Activated CD8-positive, alpha-beta memory T cell treated with anti-CD3 and anti-CD28 coated beads, Interleukin-2, amount 50 U/mL, for 1 hour (primary cell): ENCODE results near the gene CALY.
"Not testable (repeated sequence)": the region's sequence is repeated elsewhere in the genome, so short reads cannot be mapped to it uniquely, and the experiment has no call there.

Experiments
- DNase-seq: peaks from one replicate; pipeline ENCODE4 v3.0.0-alpha.2; 2020; ENCODE audit errors: extremely low read depth

Gene CALY

GRCh38 chr10:133329491-133330202 is 7.0 kb downstream of the CALY start:
- peak; percentile 70 for DNase-seq

GRCh38 chr10:133328358-133329343 is 8.0 kb downstream of the CALY start:
- DNase-seq, result no peak

- DNase-seq, result no peak
Observed at GRCh38 chr10:133327651-133328357, 8.9 kb downstream of the CALY start.

- DNase-seq, result no peak
Observed at GRCh38 chr10:133326745-133327650, 9.7 kb downstream of the CALY start.

GRCh38 chr10:133326223-133326551 is 10.5 kb downstream of the CALY start:
- no peak for DNase-seq

- no peak for DNase-seq
Observed at GRCh38 chr10:133325440-133326222, 11.1 kb downstream of the CALY start.

GRCh38 chr10:133324857-133325260 is 11.8 kb downstream of the CALY start:
- DNase-seq, result no peak

- no peak for DNase-seq
Observed at GRCh38 chr10:133324198-133324792, 12.4 kb downstream of the CALY start.

GRCh38 chr10:133322064-133322709 is 14.5 kb downstream of the CALY start:
- not testable (repeated sequence) for DNase-seq

DNA sequence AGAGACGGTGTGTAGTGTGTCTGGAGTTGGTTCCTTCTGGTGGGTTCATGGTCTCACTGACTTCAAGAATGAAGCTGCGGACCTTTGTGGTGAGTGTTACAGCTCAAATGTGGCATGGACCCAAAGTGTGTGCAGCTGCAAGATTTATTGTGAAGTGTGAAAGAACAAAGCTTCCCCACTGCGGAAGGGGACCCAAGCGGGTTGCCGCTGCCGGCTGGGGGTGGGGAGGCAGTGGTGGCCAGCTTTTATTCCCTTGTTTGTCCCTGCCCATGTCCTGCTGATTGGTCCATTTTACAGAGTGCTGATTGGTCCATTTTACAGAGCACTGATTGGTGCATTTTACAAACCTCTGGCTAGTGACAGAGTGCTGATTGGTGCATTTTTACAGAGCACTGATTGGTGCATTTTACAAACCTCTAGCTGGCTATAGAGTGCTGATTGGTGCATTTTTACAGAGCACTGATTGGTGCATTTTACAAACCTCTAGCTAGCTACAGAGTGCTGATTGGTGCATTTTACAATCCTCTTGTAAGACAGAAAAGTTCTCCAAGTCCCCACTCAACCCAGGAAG is 15.8 kb downstream of the CALY start:
- DNase-seq, result not testable (repeated sequence)

DNA sequence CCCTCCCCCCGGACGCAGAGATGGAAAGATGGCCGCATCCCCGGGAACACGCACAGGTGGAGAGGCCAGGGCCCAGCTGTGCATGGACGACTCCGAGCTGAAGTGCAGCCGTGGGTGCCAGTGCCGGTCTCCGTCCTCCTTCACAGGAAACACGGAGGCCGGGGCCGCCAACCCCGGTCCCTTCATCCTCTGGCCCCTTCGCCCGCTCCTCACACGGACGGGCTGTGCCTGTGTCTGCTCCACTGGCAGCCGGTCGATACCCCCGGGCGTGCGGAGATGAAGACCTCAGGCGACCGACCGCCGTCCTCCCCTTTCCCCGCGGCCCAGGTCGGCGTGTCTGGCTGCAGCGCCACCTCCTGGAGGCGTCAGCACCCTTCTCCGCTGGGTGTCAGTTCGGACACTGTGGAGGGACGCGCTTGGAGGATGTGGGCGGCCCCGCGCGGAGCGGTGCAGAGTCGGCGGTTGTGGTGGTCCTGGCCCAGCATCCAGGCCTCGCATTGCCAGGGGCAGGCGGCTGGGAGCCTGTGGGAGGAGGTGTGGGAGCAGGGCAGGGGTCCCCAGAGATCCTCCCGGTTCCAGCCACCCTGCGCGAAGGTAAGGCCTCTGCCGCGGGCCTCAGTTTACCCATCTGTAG is 18.1 kb downstream of the CALY start:
- DNase-seq, result no peak

DNA sequence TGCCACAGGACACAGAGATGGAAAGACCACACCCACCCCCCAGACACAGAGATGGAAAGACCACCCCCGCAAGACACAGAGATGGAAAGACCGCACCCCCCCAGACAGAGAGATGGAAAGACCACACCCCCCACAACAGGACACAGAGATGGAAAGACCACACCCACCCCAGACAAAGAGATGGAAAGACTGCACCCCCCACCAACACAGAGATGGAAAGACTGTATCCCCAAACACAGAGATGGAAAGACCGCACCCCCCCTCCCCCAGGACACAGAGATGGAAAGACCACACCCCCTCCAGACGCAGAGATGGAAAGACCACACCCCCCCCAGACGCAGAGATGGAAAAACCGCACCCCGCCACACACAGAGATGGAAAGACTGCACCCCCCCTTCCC is 20.0 kb downstream of the CALY start:
- DNase-seq, result no peak

DNA sequence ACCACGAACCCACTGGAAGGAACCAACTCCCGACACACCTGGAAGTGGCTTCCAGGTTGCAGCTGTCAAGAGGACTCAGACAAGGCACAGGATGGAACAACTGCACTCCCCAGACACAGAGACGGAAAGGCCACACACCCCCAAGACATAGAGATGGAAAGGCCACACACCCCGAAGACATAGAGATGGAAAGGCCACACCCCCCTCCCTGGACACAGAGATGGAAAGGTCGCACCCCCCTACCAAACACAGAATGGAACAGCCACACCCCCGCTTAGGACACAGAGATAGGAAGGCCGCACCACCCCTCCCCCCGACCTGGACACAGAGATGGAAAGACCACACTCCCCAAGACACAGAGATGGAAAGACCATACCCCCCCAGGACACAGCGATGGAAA is 20.4 kb downstream of the CALY start:
- DNase-seq, result no peak

DNA sequence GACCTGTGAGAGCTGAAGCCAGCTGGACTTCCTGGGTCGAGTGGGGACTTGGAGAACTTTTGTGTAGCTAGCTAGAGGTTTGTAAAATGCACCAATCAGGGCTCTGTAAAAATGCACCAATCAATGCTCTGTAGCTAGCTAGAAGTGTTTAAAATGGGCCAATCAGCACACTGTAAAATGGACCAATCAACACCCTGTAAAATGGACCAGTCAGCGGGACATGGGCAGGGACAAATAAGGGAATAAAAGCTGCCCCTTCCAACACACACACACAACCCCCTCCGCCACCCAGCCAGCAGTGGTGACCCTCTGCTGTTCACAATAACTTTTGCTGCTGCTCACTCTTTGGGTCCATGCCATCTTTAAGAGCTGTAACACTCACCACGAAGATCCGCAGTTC is 20.8 kb downstream of the CALY start:
- no peak for DNase-seq

DNA sequence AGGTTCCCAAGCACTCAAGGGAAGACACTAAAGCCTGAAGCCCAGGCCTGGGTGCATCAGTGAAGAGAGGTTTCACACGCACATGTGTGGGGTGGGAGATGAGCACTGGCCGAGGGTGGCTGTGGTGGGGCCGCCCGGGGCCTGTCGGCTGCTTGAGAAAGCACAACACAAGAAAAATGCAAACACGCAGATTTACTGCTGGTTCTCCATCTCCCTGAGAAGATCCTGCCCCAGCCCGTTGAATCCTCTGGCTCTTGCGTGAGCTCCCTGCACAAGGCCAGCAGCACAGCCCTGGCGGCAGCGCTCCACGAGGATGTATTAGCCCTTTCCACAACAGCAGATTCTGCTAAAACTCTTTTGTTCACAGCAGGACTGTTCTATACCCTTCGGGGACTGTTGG is 21.8 kb downstream of the CALY start:
- no peak for DNase-seq

DNA sequence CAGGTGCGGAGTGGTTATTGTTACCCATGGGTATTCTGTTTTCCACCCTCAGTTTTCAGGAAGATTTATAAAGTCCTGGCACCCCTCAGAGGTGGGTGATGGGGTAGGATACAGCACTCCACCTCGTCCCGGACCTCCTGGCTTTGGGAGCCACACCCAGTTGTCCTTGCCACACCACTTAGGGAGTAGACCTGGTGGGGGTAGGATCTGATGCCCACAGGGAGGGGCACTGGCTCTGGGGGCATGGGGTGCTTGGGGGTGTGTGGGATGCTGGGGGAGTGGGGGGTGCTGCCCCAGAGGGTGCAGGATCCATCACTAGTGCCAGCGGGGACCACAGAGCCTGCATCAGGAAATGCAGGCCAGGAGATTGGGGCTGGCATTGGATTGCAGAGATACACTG is 23.5 kb downstream of the CALY start:
- DNase-seq, result no peak

GRCh38 chr10:133312769-133313145 is 23.9 kb downstream of the CALY start:
- no peak for DNase-seq

- DNase-seq, result no peak
Observed at GRCh38 chr10:133312016-133312768, 24.5 kb downstream of the CALY start.
